Measurements from ENCODE around the gene SH2D1B.

Gene SH2D1B

GRCh38 chr1:162400790-162401355 is 11.1 kb downstream of the SH2D1B start:
- in situ Hi-C loops (cut with MboI; ENCODE audit: low sequenced_read_pairs) = no loop called here

- in situ Hi-C loops (cut with MboI; ENCODE audit: low sequenced_read_pairs) = no loop called here
Measured at GRCh38 chr1:162398999-162399580, 12.8 kb downstream of the SH2D1B start.

GRCh38 chr1:162397943-162398560 is 13.9 kb downstream of the SH2D1B start:
- in situ Hi-C loops (cut with MboI; ENCODE audit: low sequenced_read_pairs) = no loop called here

GRCh38 chr1:162397039-162397448 is 14.9 kb downstream of the SH2D1B start:
- in situ Hi-C loops (cut with MboI; ENCODE audit: low sequenced_read_pairs) = no loop called here

GRCh38 chr1:162396201-162396906 is 15.6 kb downstream of the SH2D1B start:
- in situ Hi-C loops (cut with MboI; ENCODE audit: low sequenced_read_pairs) = no loop called here

- in situ Hi-C loops (cut with MboI; ENCODE audit: low sequenced_read_pairs) = no loop called here
Measured at GRCh38 chr1:162391790-162392563, 20.0 kb downstream of the SH2D1B start.

DNA sequence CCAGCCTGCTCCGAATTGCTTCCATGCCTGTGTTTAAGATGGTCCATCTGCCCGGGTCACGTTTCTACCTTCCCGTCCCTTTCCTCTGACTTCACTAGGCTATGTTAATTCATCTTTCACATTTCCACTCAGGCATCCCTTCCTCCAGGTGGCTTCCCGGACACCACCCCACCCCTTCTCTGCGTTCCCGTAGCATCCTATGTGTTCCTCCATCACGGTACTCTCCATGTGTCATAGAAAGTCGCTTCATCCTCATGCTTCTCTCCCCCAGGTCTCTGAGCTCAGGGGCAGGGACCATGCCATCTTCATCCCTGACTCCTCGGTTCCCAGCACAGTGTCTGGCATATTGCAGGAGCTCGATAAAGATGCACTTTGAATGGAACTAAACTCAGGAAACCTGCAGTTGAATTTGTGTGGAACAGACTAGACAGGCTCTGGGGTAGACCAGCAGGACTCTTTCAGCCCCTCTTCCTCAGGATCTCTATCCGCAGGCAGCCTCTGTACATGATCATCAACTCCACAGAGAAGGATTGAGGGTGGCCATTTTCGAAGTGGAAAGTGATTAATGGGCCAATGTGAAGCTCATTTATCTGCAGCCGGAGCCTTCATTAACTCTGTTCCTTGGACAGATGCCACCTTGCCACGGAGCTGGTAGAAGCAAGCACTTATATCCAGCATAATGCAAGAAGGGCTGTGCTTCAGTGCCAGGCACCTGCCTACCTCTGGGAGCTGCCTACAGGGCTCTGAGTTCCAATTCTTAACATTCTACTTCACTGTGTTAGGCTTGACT is 21.3 kb downstream of the SH2D1B start:
- in situ Hi-C loops (cut with MboI; ENCODE audit: low sequenced_read_pairs) = no loop called here

- in situ Hi-C loops (cut with MboI; ENCODE audit: low sequenced_read_pairs) = no loop called here
Measured at GRCh38 chr1:162389971-162390370, 22.0 kb downstream of the SH2D1B start.

DNA sequence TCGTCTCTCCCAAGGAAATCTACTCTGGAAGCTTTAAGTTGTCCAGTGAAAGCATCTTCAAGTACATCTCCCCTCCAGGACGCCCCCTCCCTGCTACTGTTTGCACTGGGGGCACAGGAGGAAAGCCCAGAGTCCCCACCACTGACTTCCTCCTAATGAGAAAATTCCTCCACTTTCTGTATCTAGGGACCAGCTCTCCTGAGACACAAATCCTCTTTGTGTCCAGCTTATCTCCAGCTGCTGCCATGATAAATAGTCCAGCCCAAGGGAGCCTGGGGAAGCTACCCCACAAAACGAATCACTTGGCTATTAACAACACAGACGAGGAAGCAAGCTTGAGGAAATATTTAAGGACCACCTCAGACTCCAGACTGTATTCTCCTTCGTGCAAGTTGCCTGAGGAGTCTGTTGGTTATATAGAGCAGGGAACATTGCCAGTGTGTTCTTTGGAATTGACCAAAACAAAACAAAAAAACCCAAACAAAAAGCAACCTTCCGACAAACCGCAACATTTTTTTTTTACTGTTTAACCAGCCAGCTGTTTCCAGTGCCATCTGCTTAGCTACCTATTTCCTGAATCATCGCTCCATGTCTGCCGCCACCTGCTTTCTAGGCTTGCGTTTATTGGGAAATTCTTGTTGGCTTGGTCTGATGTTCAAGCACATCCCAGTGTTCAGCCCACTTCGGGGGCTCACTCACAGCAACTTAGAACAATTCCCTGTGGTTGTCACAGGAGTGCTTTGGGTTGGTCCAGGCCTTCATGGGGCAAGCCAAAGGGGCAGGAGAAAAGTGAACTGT is 22.7 kb downstream of the SH2D1B start:
- in situ Hi-C loops (cut with MboI; ENCODE audit: low sequenced_read_pairs) = no loop called here

DNA sequence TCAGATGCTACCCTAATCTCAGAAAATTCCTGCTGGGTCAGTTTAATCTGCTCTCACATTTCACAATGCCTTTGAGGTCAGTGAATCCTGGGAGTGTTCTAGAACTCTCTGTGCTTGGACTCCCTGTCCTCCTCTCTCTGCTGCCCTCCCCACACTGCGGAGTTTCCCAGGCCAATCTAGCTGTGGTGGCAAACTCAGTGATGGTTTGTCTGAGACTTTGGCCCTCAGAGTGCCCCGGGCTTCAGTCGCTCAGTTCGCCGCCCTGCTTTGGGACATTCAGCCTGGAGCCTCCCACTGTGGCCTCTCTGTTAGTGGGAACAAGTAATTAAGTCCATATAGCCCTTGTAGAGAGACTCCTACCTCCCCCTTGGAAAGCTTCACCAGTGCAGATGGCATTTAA is 23.3 kb downstream of the SH2D1B start:
- in situ Hi-C loops (cut with MboI; ENCODE audit: low sequenced_read_pairs) = no loop called here

DNA sequence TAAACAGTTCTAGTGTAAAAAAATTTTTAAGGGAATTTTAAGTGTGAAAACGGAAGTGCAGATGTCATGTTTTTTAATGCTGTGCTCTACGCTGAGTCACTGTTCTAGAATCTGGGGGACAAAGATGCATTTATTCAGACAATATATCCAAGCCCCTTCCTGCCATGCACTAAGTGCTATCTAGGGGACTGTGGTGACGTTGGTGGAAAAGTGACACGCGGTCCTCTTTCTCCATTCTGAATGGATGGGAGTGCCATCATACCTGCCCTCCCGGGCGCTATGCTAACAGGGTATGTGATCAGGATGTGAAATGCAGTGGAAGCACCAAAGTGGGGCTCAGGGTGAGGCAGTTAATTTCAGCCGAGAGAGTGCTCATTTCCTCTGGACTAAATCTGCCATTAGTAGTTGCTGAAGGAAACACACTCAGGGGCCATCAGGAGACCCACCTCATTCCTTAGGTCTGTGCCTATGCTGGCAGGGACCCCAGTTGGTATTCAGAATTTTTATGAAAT is 23.8 kb downstream of the SH2D1B start:
- in situ Hi-C loops (cut with MboI; ENCODE audit: low sequenced_read_pairs) = no loop called here

GRCh38 chr1:162387226-162388082 is 24.5 kb downstream of the SH2D1B start:
- in situ Hi-C loops (cut with MboI; ENCODE audit: low sequenced_read_pairs) = no loop called here

DNA sequence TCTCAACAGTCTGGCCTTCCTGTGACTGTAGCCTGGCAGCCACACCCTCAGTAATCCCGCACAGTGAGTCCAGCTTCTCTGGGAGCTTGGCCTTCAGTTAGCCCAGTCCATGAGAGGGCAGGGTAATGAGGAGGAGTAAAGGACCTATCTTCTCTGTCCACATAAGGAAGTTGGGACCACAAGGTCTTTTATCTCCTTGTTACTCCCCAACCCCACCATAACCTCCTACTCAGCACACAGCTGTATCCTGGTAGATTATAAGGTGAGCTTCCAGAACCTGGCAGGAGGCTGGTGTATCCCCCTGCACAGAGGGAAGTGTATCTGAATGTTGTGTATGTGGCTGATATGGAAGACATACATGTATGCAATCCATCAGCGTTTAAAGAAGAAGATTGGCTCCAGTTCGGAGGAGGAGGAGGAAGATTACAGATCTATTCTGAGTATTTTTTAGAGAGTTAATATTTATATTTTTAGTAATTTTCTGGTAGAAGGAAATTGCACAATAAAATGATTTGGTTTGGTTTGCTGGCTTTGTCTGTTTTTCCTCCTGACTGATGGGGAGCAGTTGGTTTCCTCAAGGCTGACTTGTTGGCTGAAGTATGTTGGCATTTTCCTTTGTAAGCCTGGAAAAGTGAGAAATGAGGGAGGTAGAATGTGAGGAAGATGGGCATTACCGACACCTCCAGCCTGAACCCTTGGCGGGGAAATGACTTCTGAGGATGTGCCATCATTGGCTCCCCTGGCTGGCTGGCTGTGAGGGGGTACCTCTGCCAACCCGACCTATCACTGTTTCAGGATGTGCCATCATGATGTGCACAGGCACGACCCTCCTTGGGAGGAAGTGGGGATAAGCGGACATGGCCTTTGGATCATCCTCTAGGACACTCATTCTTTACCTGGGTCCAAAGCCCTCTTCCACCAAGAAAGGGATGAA is 25.4 kb downstream of the SH2D1B start:
- in situ Hi-C loops (cut with MboI; ENCODE audit: low sequenced_read_pairs) = no loop called here

GRCh38 chr1:162385702-162386101 is 26.2 kb downstream of the SH2D1B start:
- in situ Hi-C loops (cut with MboI; ENCODE audit: low sequenced_read_pairs) = no loop called here

DNA sequence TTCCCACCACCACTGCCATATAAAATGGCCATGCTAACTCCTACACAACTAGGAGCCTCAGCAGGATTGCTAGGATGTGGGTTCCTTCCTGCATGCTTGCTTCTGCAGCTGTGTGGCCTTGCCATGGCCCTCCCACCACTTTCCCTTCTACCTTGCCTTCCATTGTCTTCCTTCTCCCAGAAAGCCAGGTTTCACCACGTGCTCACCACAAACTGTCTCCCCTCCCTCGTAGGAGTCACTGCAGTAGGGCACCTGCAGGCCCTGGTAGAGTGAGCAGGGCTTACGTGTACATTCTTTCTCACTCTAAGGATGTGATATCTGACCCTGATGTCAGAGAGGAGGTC is 26.7 kb downstream of the SH2D1B start:
- in situ Hi-C loops (cut with MboI; ENCODE audit: low sequenced_read_pairs) = no loop called here

- in situ Hi-C loops (cut with MboI; ENCODE audit: low sequenced_read_pairs) = no loop called here
Measured at GRCh38 chr1:162384601-162385279, 27.2 kb downstream of the SH2D1B start.

GRCh38 chr1:162384116-162384515 is 27.8 kb downstream of the SH2D1B start:
- in situ Hi-C loops (cut with MboI; ENCODE audit: low sequenced_read_pairs) = no loop called here
